DOHH2 (cell line): ENCODE data around the gene SHISAL1.

Source experiments
- H3F3A ChIP-seq: fragments of 200-600 bp; sonication (generic), shearing (Covaris generic); 2 replicates; pipeline ENCODE4 v1.6.0; 2016; ENCODE audit warnings: antibody characterized with exemption, mild to moderate bottlenecking; ENCODE audit not compliant: control insufficient read depth, insufficient read depth
- H3K27ac ChIP-seq: fragments of 200-600 bp; sonication (generic); 2 replicates; pipeline ENCODE4 v1.5.1; 2014; ENCODE audit warnings: low read depth, mild to moderate bottlenecking, low read length, moderate library complexity
- H3K27me3 ChIP-seq: fragments of 200-600 bp; sonication (generic); 2 replicates; pipeline ENCODE4 v1.6.1; 2014; ENCODE audit warnings: mild to moderate bottlenecking, low read length, mixed read lengths; ENCODE audit not compliant: control insufficient read depth
- H3K36me3 ChIP-seq: fragments of 200-600 bp; sonication (generic); 2 replicates; pipeline ENCODE4 v1.6.1; 2014; ENCODE audit warnings: mild to moderate bottlenecking, low read length, moderate library complexity, mixed read lengths; ENCODE audit not compliant: control insufficient read depth
- H3K4me1 ChIP-seq: fragments of 200-600 bp; sonication (generic); 2 replicates; pipeline ENCODE4 v1.6.1; 2014; ENCODE audit warnings: mild to moderate bottlenecking, low read length, mixed read lengths; ENCODE audit not compliant: control insufficient read depth
- H3K4me2 ChIP-seq: fragments of 200-600 bp; sonication (generic); 2 replicates; pipeline ENCODE4 v1.6.0; 2014; ENCODE audit warnings: mild to moderate bottlenecking, low read length, moderate library complexity
- H3K4me3 ChIP-seq: fragments of 200-600 bp; sonication (generic); 2 replicates; pipeline ENCODE4 v1.5.1; 2014; ENCODE audit warnings: mild to moderate bottlenecking, low read length, mixed read lengths
- H3K79me2 ChIP-seq: fragments of 200-600 bp; sonication (generic); 2 replicates; pipeline ENCODE4 v1.6.1; 2014; ENCODE audit warnings: mild to moderate bottlenecking, low read length, mixed read lengths; ENCODE audit not compliant: control insufficient read depth
- H3K9me2 ChIP-seq: fragments of 200-600 bp; sonication (generic); replicated peaks from 2 replicates; pipeline ENCODE4 v1.6.1; 2014; ENCODE audit warnings: mild to moderate bottlenecking, low read length, mixed read lengths; ENCODE audit not compliant: control insufficient read depth
- H3K9me3 ChIP-seq: fragments of 200-600 bp; sonication (generic); 2 replicates; pipeline ENCODE4 v1.6.1; 2014; ENCODE audit warnings: antibody characterized with exemption, low read length, mixed read lengths; ENCODE audit not compliant: control insufficient read depth, insufficient read depth
- H4K20me1 ChIP-seq: fragments of 200-600 bp; sonication (generic); 2 replicates; pipeline ENCODE4 v1.6.0; 2014; ENCODE audit warnings: low read depth, mild to moderate bottlenecking, antibody characterized with exemption, low read length, moderate library complexity; ENCODE audit not compliant: control insufficient read depth, insufficient read depth
- CTCF ChIP-seq: fragments of 200-600 bp; sonication (generic); IDR thresholded peaks from one replicate; pipeline ENCODE4 v1.5.1; 2014; ENCODE audit warnings: antibody characterized with exemption, mild to moderate bottlenecking, low read depth, low read length; ENCODE audit not compliant: poor library complexity, severe bottlenecking
- EZH2phosphoT487 ChIP-seq: fragments of 200-600 bp; sonication (generic); IDR thresholded peaks from 2 replicates; pipeline ENCODE4 v1.6.1; 2017; ENCODE audit warnings: borderline replicate concordance, mild to moderate bottlenecking, antibody characterized with exemption, low read length, moderate library complexity, mixed read lengths

Gene SHISAL1

GRCh38 chr22:44267856-44268255, 44.9 kb downstream of the SHISAL1 start:
- Histone ChIP-seq H3K36me3 (no peaks in the 10 kb centered on the region), H3K4me1 (peaks cover 53% of the 10 kb centered on the region), H3K4me3 (no peak overlapping the region), H3F3A (peaks cover 4% of the 10 kb centered on the region; the same call in 1 of the 2 replicates), H3K27me3 (no peaks in the 10 kb centered on the region), H3K27ac (no peak overlapping the region), H3K9me3 (peaks cover 3% of the 10 kb centered on the region; the same call in 1 of the 2 replicates), H4K20me1 (no peaks in the 10 kb centered on the region), H3K4me2 (peak overlapping the region; percentile 30), H3K9me2 (no peaks in the 10 kb centered on the region), H3K79me2 (no peaks in the 10 kb centered on the region)
- TF ChIP-seq CTCF (no peak), EZH2phosphoT487 (no peak)

GRCh38 chr22:44266796-44267760, 45.7 kb downstream of the SHISAL1 start:
- Histone ChIP-seq H3K27ac (no peak overlapping the region), H3K36me3 (no peaks in the 10 kb centered on the region), H3K9me3 (peaks cover 3% of the 10 kb centered on the region; the same call in 1 of the 2 replicates), H3K9me2 (no peaks in the 10 kb centered on the region), H3K4me2 (peak overlapping the region; percentile 30), H3K4me1 (peaks cover 50% of the 10 kb centered on the region), H3F3A (no peaks in the 10 kb centered on the region), H4K20me1 (no peaks in the 10 kb centered on the region), H3K4me3 (no peak overlapping the region), H3K79me2 (no peaks in the 10 kb centered on the region), H3K27me3 (no peaks in the 10 kb centered on the region)
- TF ChIP-seq CTCF (no peak), EZH2phosphoT487 (no peak)

GRCh38 chr22:44263547-44263946, 49.2 kb downstream of the SHISAL1 start:
- H3K27ac ChIP-seq, result no peak overlapping the region
- TF ChIP-seq EZH2phosphoT487 (no peak), CTCF (no peak)
- no peaks in the 10 kb centered on the region for H3K9me2 ChIP-seq
- H3K4me2 ChIP-seq, result no peak overlapping the region
- H3K36me3 ChIP-seq, result no peaks in the 10 kb centered on the region
- no peak overlapping the region for H3K4me3 ChIP-seq
- peaks cover 27% of the 10 kb centered on the region for H3K4me1 ChIP-seq
- H3K79me2 ChIP-seq, result no peaks in the 10 kb centered on the region
- no peaks in the 10 kb centered on the region for H3K27me3 ChIP-seq
- no peaks in the 10 kb centered on the region for H4K20me1 ChIP-seq
- H3K9me3 ChIP-seq, result peaks cover 3% of the 10 kb centered on the region; the same call in 1 of the 2 replicates
- H3F3A ChIP-seq, result no peaks in the 10 kb centered on the region
